Neural progenitor cell (in vitro differentiated cells): ENCODE measurements around the gene SAMD10. TPM values are rescaled to one million over a fixed set of nuclear protein-coding genes. Genes with fewer than 3 reads are reported as not detected.
"Not testable (repeated sequence)": the region's sequence is repeated elsewhere in the genome, so short reads cannot be mapped to it uniquely, and the experiment has no call there.

ENCODE experiments used
- DNase-seq: peaks from one replicate; pipeline ENCODE4 v3.0.0-alpha.2; 2016; ENCODE audit warnings: low spot score
- H2AFZ ChIP-seq: fragments of 200-600 bp; sonication (generic); replicated peaks from 2 replicates; pipeline ENCODE4 v1.6.1; 2016; ENCODE audit warnings: antibody characterized with exemption
- H3F3A ChIP-seq: fragments of 200-600 bp; sonication (generic); 2 replicates; pipeline ENCODE4 v1.6.1; 2016; ENCODE audit warnings: antibody characterized with exemption, low read depth
- H3K27ac ChIP-seq: fragments of 200-600 bp; sonication (generic); 2 replicates; pipeline ENCODE4 v1.5.1; 2016; ENCODE audit warnings: mild to moderate bottlenecking
- H3K27me3 ChIP-seq: fragments of 200-600 bp; sonication (generic); 2 replicates; pipeline ENCODE4 v1.6.1; 2016; ENCODE audit warnings: mild to moderate bottlenecking, moderate library complexity
- H3K36me3 ChIP-seq: fragments of 200-600 bp; sonication (generic); 2 replicates; pipeline ENCODE4 v1.5.1; 2016
- H3K4me1 ChIP-seq: fragments of 200-600 bp; sonication (generic); 2 replicates; pipeline ENCODE4 v1.6.1; 2016; ENCODE audit warnings: mixed run types
- H3K4me2 ChIP-seq: fragments of 200-600 bp; sonication (generic); 2 replicates; pipeline ENCODE4 v1.6.1; 2016
- H3K4me3 ChIP-seq: fragments of 200-600 bp; sonication (generic); 2 replicates; pipeline ENCODE4 v1.5.1; 2016
- H3K79me2 ChIP-seq: fragments of 200-600 bp; sonication (generic); 2 replicates; pipeline ENCODE4 v1.6.1; 2016; ENCODE audit warnings: low read depth
- H3K9ac ChIP-seq: fragments of 200-600 bp; sonication (generic); 2 replicates; pipeline ENCODE4 v1.6.1; 2016
- H3K9me3 ChIP-seq: fragments of 200-600 bp; sonication (generic); 2 replicates; pipeline ENCODE4 v1.5.1; 2016; ENCODE audit warnings: low read depth
- H4K20me1 ChIP-seq: fragments of 200-600 bp; sonication (generic); 2 replicates; pipeline ENCODE4 v1.6.1; 2016; ENCODE audit warnings: low read depth
- H3K27ac Mint-ChIP-seq: 3 replicates; pipeline ENCODE4 v1.8.0; 2021; ENCODE audit warnings: mixed read lengths
- H3K27me3 Mint-ChIP-seq: 2 replicates; pipeline ENCODE4 v1.8.0; 2022; ENCODE audit warnings: low read depth, mild to moderate bottlenecking, inconsistent platforms, moderate library complexity, mixed read lengths; ENCODE audit not compliant: insufficient read depth
- H3K36me3 Mint-ChIP-seq: 3 replicates; pipeline ENCODE4 v1.8.0; 2021; ENCODE audit warnings: mixed read lengths
- H3K4me1 Mint-ChIP-seq: 3 replicates; pipeline ENCODE4 v1.8.0; 2021; ENCODE audit warnings: mixed read lengths
- H3K4me3 Mint-ChIP-seq: 3 replicates; pipeline ENCODE4 v1.8.0; 2021; ENCODE audit warnings: mild to moderate bottlenecking, moderate library complexity, mixed read lengths
- H3K9me3 Mint-ChIP-seq: 3 replicates; pipeline ENCODE4 v1.8.0; 2020; ENCODE audit warnings: mixed read lengths
- CTCF ChIP-seq: fragments of 200-600 bp; sonication (generic); IDR thresholded peaks from 2 replicates; pipeline ENCODE4 v1.5.1; 2017; ENCODE audit warnings: antibody characterized with exemption, mild to moderate bottlenecking
- EZH2 ChIP-seq: fragments of 200-600 bp; sonication (generic); IDR thresholded peaks from 2 replicates; pipeline ENCODE4 v1.6.1; 2017; ENCODE audit warnings: antibody characterized with exemption, mild to moderate bottlenecking, moderate library complexity
- EZH2phosphoT487 ChIP-seq: fragments of 200-600 bp; sonication (generic); IDR thresholded peaks from 2 replicates; pipeline ENCODE4 v1.6.1; 2017; ENCODE audit warnings: antibody characterized with exemption
- total RNA-seq: library from RNA; depleted of rRNA; stranded (reverse); fragments of >200 nt; gene quantifications from 2 replicates; pipeline ENCODE4 v1.2.3, GENCODE V29; 2015; ENCODE audit warnings: low replicate concordance

Gene SAMD10
- total RNA-seq, 1 donor from 2014 or later = 0.19 TPM

GRCh38 chr20:63978319-63979228, 868 bp downstream of the SAMD10 start:
- H2AFZ ChIP-seq = peak overlapping the region; percentile 96
- peaks cover 35% of the 10 kb centered on the region for H3K4me1 Mint-ChIP-seq
- DNase-seq = peak; percentile 83
- peaks cover 43% of the 10 kb centered on the region for H3F3A ChIP-seq
- H3K4me2 ChIP-seq = peak overlapping the region; percentile 96
- peak overlapping the region; percentile 33 for H3K27ac Mint-ChIP-seq
- no peaks in the 10 kb centered on the region for H3K9me3 Mint-ChIP-seq
- peaks cover 11% of the 10 kb centered on the region for H3K36me3 Mint-ChIP-seq
- peak overlapping the region; percentile 83 for H3K4me3 Mint-ChIP-seq
- H3K79me2 ChIP-seq = peaks cover 21% of the 10 kb centered on the region
- peaks cover 11% of the 10 kb centered on the region for H3K27me3 Mint-ChIP-seq
- peak; percentile 31 for TF ChIP-seq EZH2phosphoT487
- TF ChIP-seq CTCF = no peak
- H3K4me3 ChIP-seq = peak overlapping the region; percentile 83
- H3K36me3 ChIP-seq = no peaks in the 10 kb centered on the region
- no peaks in the 10 kb centered on the region for H3K9me3 ChIP-seq
- H3K4me1 ChIP-seq = peaks cover 18% of the 10 kb centered on the region
- no peak overlapping the region for H3K27ac ChIP-seq
- H3K27me3 ChIP-seq = peaks cover 9% of the 10 kb centered on the region
- peaks cover 13% of the 10 kb centered on the region for H4K20me1 ChIP-seq
- no peak overlapping the region for H3K9ac ChIP-seq

- Histone ChIP-seq H3F3A (peaks cover 49% of the 10 kb centered on the region), H2AFZ (no peak overlapping the region), H3K4me3 (no peak overlapping the region), H3K4me1 (peaks cover 18% of the 10 kb centered on the region), H3K36me3 (no peaks in the 10 kb centered on the region), H3K27me3 (peaks cover 9% of the 10 kb centered on the region), H3K4me2 (no peak overlapping the region), H4K20me1 (peaks cover 13% of the 10 kb centered on the region), H3K79me2 (peaks cover 16% of the 10 kb centered on the region), H3K27ac (no peak overlapping the region), H3K9ac (no peak overlapping the region), H3K9me3 (no peaks in the 10 kb centered on the region)
- DNase-seq = no peak
- Mint-ChIP-seq H3K36me3 (peaks cover 6% of the 10 kb centered on the region), H3K4me1 (peaks cover 40% of the 10 kb centered on the region), H3K27me3 (peaks cover 14% of the 10 kb centered on the region), H3K4me3 (peak overlapping the region; percentile 83), H3K9me3 (no peaks in the 10 kb centered on the region), H3K27ac (peak overlapping the region; percentile 33)
- TF ChIP-seq CTCF = no peak
- no peak for TF ChIP-seq EZH2
- TF ChIP-seq EZH2phosphoT487 = no peak
Observed at GRCh38 chr20:63977739-63978276, 1.6 kb downstream of the SAMD10 start.

- no peak overlapping the region for H3K27ac Mint-ChIP-seq
Observed at GRCh38 chr20:63976980-63977738, 2.3 kb downstream of the SAMD10 start.

GRCh38 chr20:63976511-63976910, 2.9 kb downstream of the SAMD10 start:
- H3F3A ChIP-seq = peaks cover 39% of the 10 kb centered on the region

More at GRCh38 chr20:63976980-63977738, 2.3 kb downstream of the SAMD10 start:
- H3K9me3 Mint-ChIP-seq = no peaks in the 10 kb centered on the region
- H3K4me2 ChIP-seq = no peak overlapping the region
- H3K36me3 Mint-ChIP-seq = peaks cover 3% of the 10 kb centered on the region
- no peak overlapping the region for H2AFZ ChIP-seq
- H3K27me3 ChIP-seq = peaks cover 9% of the 10 kb centered on the region
- no peak overlapping the region for H3K4me3 ChIP-seq
- no peaks in the 10 kb centered on the region for H3K9me3 ChIP-seq
- peaks cover 34% of the 10 kb centered on the region for H3K4me1 Mint-ChIP-seq
- H3K4me3 Mint-ChIP-seq = peak overlapping the region; percentile 77
- DNase-seq = no peak
- no peak overlapping the region for H3K9ac ChIP-seq
- peaks cover 14% of the 10 kb centered on the region for H3K27me3 Mint-ChIP-seq
- TF ChIP-seq CTCF (no peak), EZH2phosphoT487 (no peak), EZH2 (no peak)
- H3K4me1 ChIP-seq = peaks cover 17% of the 10 kb centered on the region
- peaks cover 9% of the 10 kb centered on the region for H3K79me2 ChIP-seq
- peaks cover 9% of the 10 kb centered on the region for H4K20me1 ChIP-seq
- H3K36me3 ChIP-seq = no peaks in the 10 kb centered on the region
- no peak overlapping the region for H3K27ac ChIP-seq
- H3F3A ChIP-seq = peaks cover 42% of the 10 kb centered on the region

More at GRCh38 chr20:63976511-63976910, 2.9 kb downstream of the SAMD10 start:
- H3K4me1 ChIP-seq = peaks cover 11% of the 10 kb centered on the region
- H2AFZ ChIP-seq, H3K79me2 ChIP-seq, H3K27me3 ChIP-seq, H3K36me3 ChIP-seq, H4K20me1 ChIP-seq, H3K27ac ChIP-seq, H3K36me3 Mint-ChIP-seq, H3K9me3 ChIP-seq, H3K27ac Mint-ChIP-seq, H3K4me3 Mint-ChIP-seq, H3K4me3 ChIP-seq, H3K9ac ChIP-seq, H3K9me3 Mint-ChIP-seq, DNase-seq, H3K4me2 ChIP-seq: not testable (repeated sequence)
- Mint-ChIP-seq H3K4me1 (peaks cover 30% of the 10 kb centered on the region), H3K27me3 (peaks cover 14% of the 10 kb centered on the region)
